Left colon (tissue), 2 donors: Measurements from ENCODE around the gene FBH1. TPM values are rescaled to one million over a fixed set of nuclear protein-coding genes. Genes with fewer than 3 reads are reported as not detected.
A peak's percentile ranks its signal among the peaks of the same experiment; 100 is the strongest.
"Not testable (repeated sequence)": the region's sequence is repeated elsewhere in the genome, so short reads cannot be mapped to it uniquely, and the experiment has no call there.

Experiments
- ATAC-seq: fragments of 200-7000 bp; cut with Tn5 transposase; one replicate; pipeline ENCODE4 v1.9.1; 2020; ENCODE audit warnings: mild to moderate bottlenecking, moderate library complexity
- DNase-seq, 2 donors: peaks; one replicate each; pipeline ENCODE4 v3.0.0-alpha.2; 2020
- intact Hi-C, 2 donors: fragments of 100-400 bp; cut with DNase I in 1 of 2; cut with micrococcal nuclease in 1 of 2; formaldehyde crosslinking; loops; one replicate each; pipeline versions ENCODE4 v1.11.2 to v1.14.0; 2022; cut with DNase I, micrococcal nuclease
- total RNA-seq, 2 donors: library from RNA; stranded (reverse); fragmentation: NEBNext Ultra II Directional; extraction: Animal tissue kit (Norgen Biotek cat#: 25700); gene quantifications; one replicate each; pipeline ENCODE4 v1.2.1, GENCODE V29; 2021
- donor health status: DM: no; HTN: no; CAD: no.
- donor health status: DM: yes; HTN: yes; CAD: no.

FBH1 gene
- total RNA-seq, 2 donors from 2014 or later, result 75.3 to 89.7 TPM

DNA sequence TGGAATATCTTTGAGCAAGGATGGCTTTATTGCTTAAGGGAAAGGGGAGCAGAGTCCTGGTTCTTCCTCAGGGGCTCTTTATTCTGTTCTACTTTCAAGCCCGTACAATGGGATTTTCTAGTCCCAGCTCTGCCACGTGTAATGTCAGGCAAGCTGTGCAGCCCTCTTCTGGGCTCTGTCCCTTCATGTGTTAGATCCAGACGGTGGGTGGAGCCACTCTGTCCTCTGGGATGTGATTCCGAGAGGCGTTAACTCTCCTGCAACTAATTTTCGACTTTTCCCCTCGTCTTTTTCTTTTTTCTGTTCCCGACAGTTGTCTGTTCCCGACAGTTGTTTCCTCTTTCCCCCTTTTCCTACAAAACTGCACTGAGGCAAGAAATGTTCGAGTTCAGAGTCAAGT, 34.8 kb downstream of the FBH1 start:
- DNase-seq (no peak), ATAC-seq (no peak)
- intact Hi-C loops, result no loop called here

DNA sequence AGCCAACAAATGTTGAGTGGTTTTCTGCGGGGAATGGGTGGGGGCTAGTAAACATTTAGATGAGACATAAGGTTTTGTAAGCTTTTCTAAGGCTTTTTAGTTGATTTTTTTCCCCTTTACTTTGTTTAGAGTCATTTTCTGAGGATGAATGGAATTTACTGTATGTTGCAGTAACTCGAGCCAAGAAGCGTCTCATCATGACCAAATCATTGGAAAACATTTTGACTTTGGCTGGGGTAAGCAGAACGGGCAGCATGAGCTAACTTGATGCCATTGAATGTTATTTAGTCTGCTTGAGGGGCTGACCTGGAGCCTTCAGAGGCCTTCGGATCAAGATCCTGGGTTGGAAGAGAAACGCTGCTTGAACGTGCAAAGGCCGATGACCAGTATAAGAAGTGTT, 37.3 kb downstream of the FBH1 start:
- ATAC-seq (no peak), DNase-seq (no peak)
- intact Hi-C loops, result no loop called here

DNA sequence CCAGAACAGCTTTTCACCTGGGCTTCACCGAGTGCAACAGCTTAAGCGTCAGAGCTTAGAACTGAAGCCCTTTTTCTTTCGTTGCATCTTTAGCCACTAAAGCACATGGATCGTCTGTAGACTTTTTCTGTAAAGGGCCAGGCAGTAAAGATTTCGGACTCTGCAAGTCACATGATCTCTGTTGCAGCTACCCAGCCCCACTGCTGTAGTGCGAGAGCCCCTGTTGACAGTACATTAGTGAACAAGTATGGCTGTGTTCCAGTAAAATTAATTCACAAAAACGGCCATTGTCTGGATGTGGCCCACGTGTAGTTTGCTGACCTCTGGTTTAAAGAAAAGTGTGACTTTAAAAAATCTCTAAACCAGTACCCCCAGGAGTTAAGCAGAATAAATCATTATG, 39.4 kb downstream of the FBH1 start:
- intact Hi-C loops, result no loop called here
- DNase-seq (no peak), ATAC-seq (no peak)

DNA sequence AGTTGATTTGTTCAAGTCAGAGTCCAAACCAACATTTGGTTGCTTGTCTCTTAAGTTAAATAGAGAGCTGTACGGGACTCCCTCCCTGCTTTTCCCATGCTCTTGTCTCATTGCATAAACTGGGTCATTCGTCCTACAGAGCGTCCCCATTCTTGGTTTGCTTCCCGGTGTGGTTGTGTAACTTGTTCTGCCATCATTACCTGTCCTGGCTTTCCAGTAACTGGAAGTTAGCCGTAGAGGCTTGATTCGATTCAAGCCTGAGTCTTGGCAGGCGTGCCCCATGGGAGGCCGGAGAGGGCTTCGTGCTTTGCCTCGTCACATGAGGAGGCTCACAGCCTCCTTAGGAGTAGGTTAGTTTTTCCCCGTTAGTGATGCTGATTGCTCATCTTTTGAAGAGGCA, 40.2 kb downstream of the FBH1 start:
- no peak for ATAC-seq
- DNase-seq, result no peak
- intact Hi-C loops, result no loop called here

DNA sequence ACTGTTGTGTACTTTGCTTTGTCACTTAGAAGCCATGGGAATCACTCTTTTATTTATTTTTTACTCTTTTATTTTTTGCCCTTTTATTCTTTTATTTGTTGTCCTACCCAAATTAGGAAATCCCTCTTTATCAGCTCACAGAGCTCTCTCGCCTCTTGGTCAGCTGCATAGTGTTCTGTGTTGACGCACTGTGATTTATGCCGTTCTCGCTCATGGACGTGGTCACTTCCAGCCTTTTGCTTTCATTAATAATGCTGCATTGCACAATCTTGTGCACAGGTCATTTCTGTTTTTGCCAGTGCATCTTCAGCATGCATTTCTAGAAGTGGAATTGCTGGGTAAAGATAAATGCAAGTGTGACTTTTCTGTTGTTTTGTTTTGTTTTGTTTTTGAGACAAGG, 42.3 kb downstream of the FBH1 start:
- ATAC-seq (no peak), DNase-seq (no peak)
- intact Hi-C loops, result no loop called here

DNA sequence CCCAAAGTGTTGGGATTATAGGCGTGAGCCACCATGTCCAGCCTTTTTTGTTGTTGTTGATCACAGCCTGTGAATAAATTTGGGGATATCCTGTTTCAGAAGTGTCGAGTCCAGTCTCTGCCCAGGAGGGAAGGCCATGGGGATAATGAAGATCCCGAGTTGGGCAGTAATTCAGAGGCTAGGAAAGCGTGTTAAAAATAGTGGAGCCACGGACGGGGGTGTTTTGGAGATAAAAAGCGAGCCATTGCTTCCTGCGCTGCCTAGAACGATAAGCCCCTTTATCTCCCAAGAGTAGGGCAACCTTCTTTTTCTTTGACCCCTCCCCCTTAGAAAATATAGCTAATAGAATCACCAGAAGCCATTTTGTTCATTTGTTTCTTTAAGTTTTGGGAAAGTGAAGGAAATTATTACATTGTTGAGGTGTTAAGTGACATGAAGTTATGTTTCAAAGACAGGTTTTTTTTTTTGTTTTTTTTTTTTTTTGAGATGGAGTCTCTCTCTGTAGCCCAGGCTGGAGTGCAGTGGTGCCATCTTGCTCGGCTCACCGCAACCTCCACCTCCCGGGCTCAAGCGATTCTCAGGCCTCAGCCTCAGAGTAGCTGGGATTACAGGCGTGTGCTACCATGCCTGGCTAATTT, 44.0 kb downstream of the FBH1 start:
- no peak for DNase-seq
- intact Hi-C loops, result no loop called here
- no peak for ATAC-seq

DNA sequence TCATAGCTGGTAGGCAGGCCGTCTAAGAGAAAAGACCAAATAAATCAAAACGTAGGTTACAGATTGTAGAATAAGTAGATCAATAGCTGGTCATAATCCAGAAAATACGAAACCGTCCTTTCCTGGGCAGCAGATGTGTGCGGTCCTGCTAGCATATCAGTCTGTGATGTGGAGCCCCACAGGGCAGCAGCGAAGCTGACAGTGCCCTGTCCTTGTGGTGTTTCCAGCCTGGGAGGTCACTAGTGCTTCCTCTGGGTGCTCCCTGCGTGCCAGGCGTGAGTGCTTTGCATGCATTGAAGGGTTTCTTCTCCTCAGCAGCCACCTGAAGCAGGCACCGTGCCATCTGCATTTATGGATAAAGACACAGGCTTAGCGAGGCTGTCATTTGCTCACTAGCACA, 45.6 kb downstream of the FBH1 start:
- ATAC-seq (no peak), DNase-seq (no peak)
- intact Hi-C loops, result no loop called here

DNA sequence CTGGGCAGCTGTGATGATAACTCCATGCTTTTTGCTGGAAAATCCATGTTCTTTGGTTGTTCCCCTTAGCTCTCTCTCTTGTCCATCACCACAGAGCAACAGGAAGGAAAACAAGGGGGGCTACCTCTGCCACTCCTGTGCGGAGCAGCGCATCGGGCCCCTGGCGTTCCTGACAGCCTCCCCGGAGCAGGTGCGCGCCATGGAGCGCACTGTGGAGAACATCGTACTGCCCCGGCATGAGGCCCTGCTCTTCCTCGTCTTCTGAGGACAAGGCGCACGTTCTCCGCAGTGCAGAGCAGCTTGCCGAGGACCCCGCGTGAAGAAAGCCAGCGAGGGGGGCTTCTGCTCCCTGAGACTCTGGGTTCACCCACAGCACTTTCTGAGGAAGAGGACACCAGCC, 47.0 kb downstream of the FBH1 start:
- DNase-seq (no peak), ATAC-seq (peak; percentile 12)
- intact Hi-C loops, result no loop called here

DNA sequence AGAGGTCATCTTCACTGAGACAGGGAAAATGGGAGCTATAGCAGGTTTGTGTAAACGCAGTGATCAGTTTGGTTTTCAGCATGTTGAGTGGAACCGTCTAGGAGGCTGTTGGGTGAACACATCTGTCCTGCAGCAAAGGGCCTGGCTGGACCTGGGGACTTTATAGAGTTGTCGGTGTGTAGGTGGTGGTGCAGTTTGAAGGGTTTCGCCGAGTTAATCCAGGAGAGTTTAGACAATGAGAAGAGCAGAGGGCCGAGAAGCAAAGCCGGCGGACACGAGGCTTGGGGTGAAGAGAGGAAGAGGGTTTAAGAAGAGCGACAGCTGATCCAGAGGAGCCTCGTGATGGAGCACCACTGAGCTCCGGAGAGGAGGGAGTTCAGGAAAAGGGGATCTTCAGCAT, 48.2 kb downstream of the FBH1 start:
- no peak for ATAC-seq
- intact Hi-C loops, result no loop called here
- DNase-seq, result no peak

DNA sequence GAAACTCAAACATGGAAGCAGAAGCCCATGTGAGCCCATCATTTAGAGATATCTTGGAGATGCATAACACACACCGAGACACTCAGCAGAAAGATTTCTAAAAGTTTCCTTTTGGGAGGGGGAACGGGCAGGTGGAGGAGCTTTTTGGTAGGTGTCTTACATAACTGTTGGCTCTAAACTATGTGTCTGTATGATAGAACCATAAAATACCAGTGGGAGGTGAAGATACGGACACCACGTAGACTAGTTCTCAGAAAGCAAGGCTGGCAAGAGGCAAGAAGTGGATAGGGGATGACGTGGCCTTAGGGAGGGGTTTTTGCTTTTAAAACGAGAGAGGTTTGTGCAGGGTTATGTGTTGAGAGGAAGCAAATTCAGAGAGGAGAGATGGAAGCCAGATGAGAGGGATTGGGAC, 50.8 kb downstream of the FBH1 start:
- ATAC-seq (no peak), DNase-seq (no peak)
- intact Hi-C loops, result no loop called here

DNA sequence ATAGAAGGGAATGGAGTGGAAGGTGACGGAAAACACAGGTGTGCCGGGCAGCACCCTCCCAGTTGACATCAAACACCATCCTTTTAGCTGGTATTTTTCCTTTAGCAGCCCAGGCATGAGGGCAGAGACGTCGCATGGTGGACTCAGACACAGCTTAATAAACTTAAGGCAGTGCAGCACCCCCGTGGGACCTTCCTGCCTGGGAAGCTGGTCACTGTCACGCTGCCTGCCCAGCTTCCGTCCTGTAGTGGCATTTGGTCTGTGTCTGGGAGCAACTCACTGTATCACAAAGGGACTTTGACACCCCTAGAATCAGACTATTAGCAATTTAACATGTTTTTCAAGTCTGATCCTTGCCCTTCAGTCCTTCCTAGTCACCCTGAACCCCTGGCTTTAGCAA, 51.5 kb downstream of the FBH1 start:
- DNase-seq (no peak), ATAC-seq (no peak)
- intact Hi-C loops, result no loop called here

DNA sequence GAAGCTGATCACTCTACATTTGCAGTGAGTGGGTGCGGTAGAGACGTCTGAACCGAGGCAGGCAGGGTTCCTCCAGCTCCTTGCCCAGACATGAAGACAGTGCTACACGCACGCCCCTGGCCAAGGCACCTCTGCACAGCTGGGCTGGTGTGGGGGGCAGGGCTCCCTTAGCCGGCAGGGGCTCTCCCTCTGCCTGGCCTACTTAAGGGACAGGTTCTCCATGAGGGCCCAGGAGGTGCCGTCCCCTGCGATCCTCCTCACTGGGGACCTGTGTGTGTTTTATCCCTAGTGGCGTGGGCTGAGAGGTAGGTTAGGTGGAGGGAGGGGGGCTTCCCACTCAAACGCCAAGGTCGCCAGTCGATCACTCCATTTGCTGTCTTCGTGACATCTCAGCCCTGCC, 52.0 kb downstream of the FBH1 start:
- DNase-seq, result no peak
- ATAC-seq, result no peak
- intact Hi-C loops, result no loop called here

DNA sequence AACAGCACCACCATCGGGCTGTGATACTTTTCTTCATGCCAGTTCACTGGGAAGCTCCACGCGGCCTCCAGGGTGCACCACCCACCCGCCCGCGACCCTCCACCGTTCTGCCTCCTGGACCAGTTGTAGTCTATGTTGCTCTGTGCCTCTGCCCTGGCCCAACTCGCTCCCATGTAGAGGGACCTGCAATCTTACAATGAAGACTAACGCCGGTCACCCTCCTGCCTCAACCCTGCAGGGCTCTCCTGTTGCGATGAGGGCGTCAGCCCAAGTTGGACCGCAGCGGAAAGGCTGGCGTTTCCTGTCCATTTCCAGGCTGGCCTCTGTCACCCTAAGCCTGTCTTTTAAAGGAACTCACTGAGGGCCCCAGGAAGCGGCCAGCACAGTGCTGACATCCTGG, 52.4 kb downstream of the FBH1 start:
- peak in 1 of 2 donors; percentile 43 for DNase-seq
- no peak for ATAC-seq
- intact Hi-C loops, result no loop called here

DNA sequence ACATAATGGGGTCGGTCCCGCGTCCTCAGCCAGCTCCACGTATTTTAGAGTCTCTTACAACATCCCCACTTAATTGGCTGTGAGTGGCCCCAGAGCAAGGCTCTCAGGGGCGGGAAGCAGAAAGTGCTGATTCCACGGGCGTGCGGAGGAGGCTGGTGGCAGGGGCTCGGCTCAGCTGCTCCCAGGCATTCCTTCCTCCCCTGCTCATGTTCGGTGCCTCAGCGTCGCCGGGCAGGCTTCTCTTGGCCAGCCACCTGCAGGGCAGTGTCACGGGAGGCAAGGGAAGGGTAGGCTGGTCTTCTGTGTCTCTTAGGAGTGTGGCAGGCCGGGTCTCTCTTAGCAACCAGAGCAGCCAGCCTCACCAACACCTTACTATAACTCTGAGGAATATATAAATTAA, 53.5 kb downstream of the FBH1 start:
- intact Hi-C loops, result no loop called here
- ATAC-seq (peak; percentile 12), DNase-seq (peak; percentile 43 to 45)

DNA sequence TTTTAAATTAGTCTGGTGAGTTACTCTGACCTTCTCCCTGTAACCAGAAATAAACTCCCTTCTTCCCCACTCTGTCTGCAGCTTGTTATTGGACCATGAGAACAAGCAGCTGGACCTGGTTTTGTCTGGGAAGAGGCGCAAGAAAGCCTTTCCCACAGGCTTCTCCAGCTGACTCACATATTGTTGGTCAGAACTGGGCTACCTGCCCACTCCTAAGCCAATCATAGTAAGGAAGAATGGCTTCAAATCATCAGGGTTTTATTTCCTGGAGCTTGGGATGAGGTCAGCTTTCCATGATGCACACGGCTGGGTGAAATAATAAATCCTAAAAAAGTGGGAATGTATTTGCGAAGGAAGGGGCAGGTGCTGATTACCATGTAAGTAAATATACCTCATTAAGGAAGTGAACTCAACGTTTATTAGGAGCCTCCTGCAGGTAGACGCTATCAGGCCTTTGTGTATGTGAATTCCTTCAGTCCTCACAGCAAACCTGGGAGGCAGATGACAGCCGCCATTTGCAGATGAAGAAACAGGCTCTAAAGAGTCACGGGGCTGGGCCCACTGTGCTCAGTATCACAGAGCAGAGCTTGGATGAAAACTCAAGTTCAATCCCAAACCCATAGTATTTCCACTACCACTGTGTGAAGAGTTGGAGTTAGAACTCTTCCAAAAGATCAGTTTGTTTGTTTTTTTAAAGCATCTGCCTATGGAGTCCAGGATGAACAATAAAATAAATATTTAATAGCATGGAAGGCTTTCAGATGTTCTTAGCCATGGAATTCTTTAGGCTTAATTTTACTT, 54.5 kb downstream of the FBH1 start:
- intact Hi-C loops, result no loop called here
- peak; percentile 71 to 87 for DNase-seq

DNA sequence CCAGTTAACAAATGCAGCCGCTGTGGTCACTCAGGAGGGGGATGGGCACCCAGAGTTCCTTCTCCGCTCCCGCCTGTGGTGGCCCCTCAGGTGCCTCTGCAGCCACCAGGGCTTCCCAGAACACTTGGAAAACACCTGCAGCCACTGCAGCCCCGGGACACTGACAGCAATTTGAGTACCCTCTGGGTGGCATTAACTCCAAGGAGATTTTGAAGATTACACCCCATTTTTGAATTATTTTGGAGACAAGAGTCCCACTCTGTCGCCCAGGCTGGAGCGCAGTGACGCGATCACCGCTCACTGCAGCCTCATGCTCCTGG, 55.1 kb downstream of the FBH1 start:
- intact Hi-C loops, result no loop called here
- ATAC-seq (no peak), DNase-seq (no peak)

More for the DNA sequence above, 54.5 kb downstream of the FBH1 start:
- ATAC-seq, result peak; percentile 84

DNA sequence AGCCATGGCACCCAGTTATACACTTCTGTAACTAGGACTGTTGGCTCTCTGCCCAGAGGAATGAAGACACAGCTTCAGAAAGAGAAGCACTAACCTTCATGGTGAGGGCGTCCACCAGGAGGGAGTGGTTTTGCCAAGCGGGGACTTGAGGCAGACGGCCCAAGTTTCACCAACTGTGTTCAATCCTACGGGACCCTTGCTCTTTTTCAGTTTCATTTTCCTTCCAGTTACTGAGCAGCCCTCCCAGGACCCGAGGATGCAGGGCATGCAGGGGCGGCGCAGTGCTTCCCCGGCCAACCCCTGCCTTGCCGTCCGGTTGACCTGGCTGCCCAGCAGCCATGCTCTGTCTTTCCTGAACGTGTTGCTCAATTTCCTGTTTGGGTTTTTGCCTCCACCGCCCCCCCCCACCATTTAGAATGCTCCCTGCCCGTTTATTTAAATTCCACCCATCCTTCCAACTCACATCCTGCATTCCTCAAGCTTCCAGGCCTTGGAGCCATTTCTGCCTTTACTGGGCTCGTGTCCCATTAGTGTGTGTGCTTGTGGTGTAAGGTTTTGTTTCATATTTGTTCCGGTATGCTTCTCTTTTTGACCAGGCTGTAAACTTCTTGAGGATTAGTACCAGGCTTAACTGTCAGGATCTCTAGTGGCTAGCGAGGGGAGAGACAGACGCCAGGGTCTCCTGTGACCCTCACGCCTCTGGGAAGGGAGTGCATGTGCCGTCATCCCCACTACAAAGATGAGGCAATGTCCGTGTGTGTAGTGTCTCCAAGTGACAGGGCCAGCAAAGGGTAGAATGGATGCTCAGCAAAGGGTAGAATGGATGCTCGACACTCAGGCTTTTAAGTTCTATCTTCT, 55.7 kb downstream of the FBH1 start:
- ATAC-seq (no peak), DNase-seq (no peak)
- intact Hi-C loops, result no loop called here

DNA sequence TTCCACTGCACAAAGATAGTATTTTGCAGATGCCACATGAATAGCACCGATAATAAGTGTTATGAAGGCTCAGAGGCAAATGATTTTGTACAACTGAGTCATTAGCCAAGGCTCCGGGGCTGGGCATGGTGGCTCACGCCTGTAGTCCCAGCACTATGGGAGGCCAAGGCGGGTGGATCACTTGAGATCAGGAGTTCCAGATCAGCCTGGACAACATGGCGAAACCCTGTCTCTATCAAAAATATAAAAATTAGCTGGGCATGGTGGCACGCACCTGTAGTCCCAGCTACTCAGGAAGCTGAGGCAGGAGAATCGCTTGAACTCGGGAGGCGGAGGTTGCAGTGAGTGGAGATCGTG, 56.4 kb downstream of the FBH1 start:
- DNase-seq, intact Hi-C loops, ATAC-seq: not testable (repeated sequence)

DNA sequence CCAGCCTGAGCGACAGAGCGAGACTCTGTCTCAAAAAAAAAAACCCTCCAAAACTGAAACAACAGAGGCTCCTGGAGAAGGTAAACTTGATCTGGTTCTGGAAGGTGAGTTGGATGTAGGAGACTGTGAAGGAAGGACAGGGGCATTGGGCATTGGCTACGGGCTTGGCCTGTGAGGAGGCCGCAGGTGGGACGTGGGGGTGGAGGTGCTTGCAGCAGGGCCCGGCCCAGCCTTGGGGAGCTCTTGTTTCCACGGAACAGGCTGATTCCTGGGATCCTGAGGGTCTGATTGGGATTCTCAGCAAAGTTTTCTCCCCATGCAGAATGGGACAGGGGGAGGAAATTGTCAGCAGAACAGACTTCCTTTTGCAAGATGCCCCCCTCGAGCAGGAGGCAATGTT, 56.7 kb downstream of the FBH1 start:
- intact Hi-C loops, result no loop called here
- ATAC-seq, result no peak
- DNase-seq, result no peak
